K562 (cell line): Measurements from ENCODE around the gene NFS1. TPM values are rescaled to one million over a fixed set of nuclear protein-coding genes. Genes with fewer than 3 reads are reported as not detected.

Experiments used
- CCNT2 ChIP-seq: IDR thresholded peaks from 2 replicates; pipeline ENCODE4 v1.6.1; 2011; ENCODE audit warnings: borderline replicate concordance, low read depth, mild to moderate bottlenecking, moderate library complexity, mixed read lengths, low read length; ENCODE audit not compliant: insufficient read length; ENCODE audit errors: extremely low read depth
- CREB1 ChIP-seq, 2 experiments: sonication (generic) in 1 of 2; formaldehyde crosslinking in 1 of 2; IDR thresholded peaks; 2 replicates each; pipeline versions ENCODE4 v1.6.1 to v1.8.0; 2012 to 2022; ENCODE audit warnings: inconsistent platforms in 1 of 2, mild to moderate bottlenecking in 1 of 2, missing genetic modification reagents in 1 of 2, moderate library complexity in 1 of 2
- DMBX1 ChIP-seq: fragments of 250-450 bp; sonication (Bioruptor Pico); IDR thresholded peaks from 2 replicates; pipeline ENCODE4 v1.8.0; 2022; ENCODE audit warnings: inconsistent platforms, mild to moderate bottlenecking, moderate library complexity, borderline replicate concordance
- E2F5 ChIP-seq: sonication (generic); formaldehyde crosslinking; IDR thresholded peaks from 2 replicates; pipeline ENCODE4 v1.8.0; 2022; ENCODE audit warnings: mild to moderate bottlenecking, missing genetic modification reagents
- ELF2 ChIP-seq: fragments of 250-450 bp; sonication (Bioruptor Pico); IDR thresholded peaks from 2 replicates; pipeline ENCODE4 v1.5.0; 2021; ENCODE audit warnings: mild to moderate bottlenecking
- FOXK2 ChIP-seq, 2 experiments: fragments of 450-650 bp; IDR thresholded peaks in 1 of 2; conservative IDR thresholded peaks in 1 of 2; 2 replicates each; pipeline ENCODE4 v1.6.1; 2016; ENCODE audit warnings: low read depth in 2 of 2, mild to moderate bottlenecking in 1 of 2
- HDAC6 ChIP-seq: IDR thresholded peaks from 2 replicates; pipeline ENCODE4 v1.6.1; 2012; ENCODE audit warnings: low read depth, mild to moderate bottlenecking, control low read depth, inconsistent platforms, low read length, moderate library complexity
- HLTF ChIP-seq: fragments of 450-650 bp; IDR thresholded peaks from 2 replicates; pipeline ENCODE4 v1.6.1; 2016
- HNRNPLL ChIP-seq: fragments of 200-400 bp; formaldehyde crosslinking; IDR thresholded peaks from 2 replicates; pipeline ENCODE4 v1.6.1; 2017; ENCODE audit warnings: low read length, low read depth, mild to moderate bottlenecking; ENCODE audit not compliant: poor library complexity, severe bottlenecking
- KAT8 ChIP-seq: fragments of 450-650 bp; IDR thresholded peaks from 2 replicates; pipeline ENCODE4 v1.6.1; 2016; ENCODE audit warnings: low read depth, mild to moderate bottlenecking
- KDM1A ChIP-seq, 2 experiments: fragments of 450-650 bp; IDR thresholded peaks; 2 replicates each; pipeline ENCODE4 v1.6.1; 2016; ENCODE audit warnings: mild to moderate bottlenecking in 2 of 2
- KLF13 ChIP-seq: fragments of 450-650 bp; IDR thresholded peaks from 2 replicates; pipeline ENCODE4 v1.6.1; 2016; ENCODE audit warnings: missing genetic modification characterization, low read depth, mild to moderate bottlenecking, missing compliant biosample characterization, moderate library complexity, borderline replicate concordance
- MCM7 ChIP-seq, 2 experiments: fragments of 450-650 bp; IDR thresholded peaks; 2 replicates each; pipeline ENCODE4 v1.6.1; 2016 to 2018
- MEIS2 ChIP-seq: fragments of 450-650 bp; IDR thresholded peaks from 2 replicates; pipeline ENCODE4 v1.6.1; 2014; ENCODE audit warnings: mild to moderate bottlenecking; ENCODE audit not compliant: partially characterized antibody
- RBM39 ChIP-seq: fragments of 200-400 bp; formaldehyde crosslinking; optimal IDR thresholded peaks from 2 replicates; pipeline ENCODE3; 2018; ENCODE audit warnings: low read depth, low read length
- SMARCB1 ChIP-seq: IDR thresholded peaks from 2 replicates; pipeline ENCODE4 v1.6.1; 2011; ENCODE audit warnings: improper control_type of control experiment, low read depth; ENCODE audit not compliant: insufficient read length
- TOE1 ChIP-seq, 2 experiments: fragments of 450-650 bp in 1 of 2; sonication (generic) in 1 of 2; formaldehyde crosslinking in 1 of 2; IDR thresholded peaks; 2 replicates each; pipeline versions ENCODE4 v1.7.1 to v1.8.0; 2016 to 2022; ENCODE audit warnings: borderline replicate concordance in 2 of 2, mild to moderate bottlenecking in 2 of 2, antibody characterized with exemption in 1 of 2, inconsistent platforms in 1 of 2, low read depth in 1 of 2, missing genetic modification reagents in 1 of 2, moderate library complexity in 1 of 2
- ZBTB43 ChIP-seq: sonication (generic); formaldehyde crosslinking; IDR thresholded peaks from 2 replicates; pipeline ENCODE4 v1.8.0; 2023; ENCODE audit warnings: mild to moderate bottlenecking, missing genetic modification reagents
- ZNF239 ChIP-seq: fragments of 250-450 bp; sonication (Bioruptor Pico); IDR thresholded peaks from 2 replicates; pipeline ENCODE4 v1.4.0; 2020; ENCODE audit warnings: mild to moderate bottlenecking
- ZNF445 ChIP-seq: fragments of 250-450 bp; sonication (Bioruptor Pico); IDR thresholded peaks from 2 replicates; pipeline ENCODE4 v1.4.0; 2020; ENCODE audit warnings: low read depth, mild to moderate bottlenecking, moderate library complexity
- polyA plus RNA-seq, 8 experiments: library from polyadenylated mRNA; depleted of rRNA in 4 of 8; stranded (reverse) in 5 of 8; unstranded in 3 of 8; fragments of >200 nt; fragmentation: Nextera tagmentation in 2 of 8; fragmentation: Illumina TruSeq in 1 of 8; extraction: Ambion mirVana in 2 of 8; extraction: Trizol in 1 of 8; gene quantifications; 2 replicates each; pipeline versions ENCODE4 v1.2.1 to v1.2.3, GENCODE V29; 2011 to 2014; ENCODE audit warnings: inconsistent platforms in 1 of 8, missing spikeins in 1 of 8
- total RNA-seq, 7 experiments: library from RNA; depleted of rRNA in 6 of 7; stranded (reverse); fragments of >200 nt in 6 of 7; fragmentation: Illumina TruSeq in 2 of 7; extraction: Trizol in 2 of 7; gene quantifications; 2 replicates each; pipeline versions ENCODE4 v1.2.1 to v1.2.3, GENCODE V29; 2011 to 2021; ENCODE audit warnings: low replicate concordance in 1 of 7
- TF ChIP-seq, protein P1 (sequence below), 2 experiments: IDR thresholded peaks; 2 replicates each; pipeline ENCODE4 v1.6.1; 2011; ENCODE audit warnings: borderline replicate concordance in 1 of 2, control low read depth in 1 of 2, low read depth in 1 of 2, low read length in 1 of 2, mild to moderate bottlenecking in 1 of 2, mixed read lengths in 1 of 2, moderate library complexity in 1 of 2; ENCODE audit not compliant: insufficient read depth in 1 of 2, insufficient read length in 1 of 2, poor library complexity in 1 of 2, severe bottlenecking in 1 of 2; ENCODE audit errors: extremely low read depth in 1 of 2
- TF ChIP-seq, protein P2 (sequence below): sonication (generic); formaldehyde crosslinking; IDR thresholded peaks from 2 replicates; pipeline ENCODE4 v1.8.0; 2022; ENCODE audit warnings: missing genetic modification reagents, mild to moderate bottlenecking, moderate library complexity, borderline replicate concordance

NFS1 gene
- total and polyA plus RNA-seq, 9 of the 15 experiments (the other 6 are each of a cell fraction or from before 2014, with no cell fraction given), result 11.5 to 84.8 (median 47.1) TPM

GRCh38 chr20:35664466-35665206 is 34.5 kb downstream of the NFS1 start, which contains the start of the genes CPNE1 and RBM12 (continued):
- peak; percentile 28; the same call in 1 of the 2 replicates for TF ChIP-seq ZBTB43 (CRISPR knock-in tag)
- TF ChIP-seq CCNT2, result peak; percentile 81
- peak; percentile 83 for TF ChIP-seq CREB1 (IDR thresholded peaks at IDR 0.05)
- TF ChIP-seq CREB1 (CRISPR knock-in tag; IDR thresholded peaks at IDR 0.05), result peak; percentile 88
- TF ChIP-seq ELF2 (CRISPR knock-in tag), result peak; percentile 91
- peak; percentile 28 to 89; a peak in 2 of 4 replicates for TF ChIP-seq FOXK2 (conservative IDR thresholded peaks at IDR 0.05 in 1 of 2, IDR thresholded peaks at IDR 0.05 in 1 of 2; ENCODE audit: low read depth in 2 of 2)
- TF ChIP-seq, protein P1, sequence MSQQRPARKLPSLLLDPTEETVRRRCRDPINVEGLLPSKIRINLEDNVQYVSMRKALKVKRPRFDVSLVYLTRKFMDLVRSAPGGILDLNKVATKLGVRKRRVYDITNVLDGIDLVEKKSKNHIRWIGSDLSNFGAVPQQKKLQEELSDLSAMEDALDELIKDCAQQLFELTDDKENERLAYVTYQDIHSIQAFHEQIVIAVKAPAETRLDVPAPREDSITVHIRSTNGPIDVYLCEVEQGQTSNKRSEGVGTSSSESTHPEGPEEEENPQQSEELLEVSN (IDR thresholded peaks at IDR 0.05; ENCODE audit: borderline replicate concordance in 1 of 2, extremely low read depth in 1 of 2, insufficient read depth in 1 of 2, insufficient read length in 1 of 2, low read depth in 1 of 2, low read length in 1 of 2, poor library complexity in 1 of 2, severe bottlenecking in 1 of 2), result peak; percentile 80 to 89
- TF ChIP-seq HDAC6, result no peak
- no peak; the same call in 1 of the 2 replicates for TF ChIP-seq E2F5 (CRISPR knock-in tag)
- TF ChIP-seq KDM1A (IDR thresholded peaks at IDR 0.05), result no peak
- peak; percentile 93 for TF ChIP-seq KAT8
- TF ChIP-seq KLF13 (tag), result no peak; the same call in 1 of the 2 replicates
- peak; percentile 70 for TF ChIP-seq MEIS2
- TF ChIP-seq, protein P2, sequence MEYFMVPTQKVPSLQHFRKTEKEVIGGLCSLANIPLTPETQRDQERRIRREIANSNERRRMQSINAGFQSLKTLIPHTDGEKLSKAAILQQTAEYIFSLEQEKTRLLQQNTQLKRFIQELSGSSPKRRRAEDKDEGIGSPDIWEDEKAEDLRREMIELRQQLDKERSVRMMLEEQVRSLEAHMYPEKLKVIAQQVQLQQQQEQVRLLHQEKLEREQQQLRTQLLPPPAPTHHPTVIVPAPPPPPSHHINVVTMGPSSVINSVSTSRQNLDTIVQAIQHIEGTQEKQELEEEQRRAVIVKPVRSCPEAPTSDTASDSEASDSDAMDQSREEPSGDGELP (CRISPR knock-in tag), result peak; percentile 68; the same call in 1 of the 2 replicates
- TF ChIP-seq RBM39, result no peak
- TF ChIP-seq MCM7 (IDR thresholded peaks at IDR 0.05), result no peak
- no peak for TF ChIP-seq DMBX1
- no peak for TF ChIP-seq SMARCB1
- TF ChIP-seq HLTF, result no peak
- no peak for TF ChIP-seq ZNF445 (CRISPR knock-in tag)
- TF ChIP-seq HNRNPLL, result peak; percentile 66
- TF ChIP-seq TOE1 (IDR thresholded peaks at IDR 0.05; ENCODE audit: borderline replicate concordance), result peak; percentile 58
- no peak for TF ChIP-seq TOE1 (CRISPR knock-in tag; IDR thresholded peaks at IDR 0.05; ENCODE audit: borderline replicate concordance, low read depth)
- no peak; the same call in 1 of the 2 replicates for TF ChIP-seq ZNF239
